Right lung (tissue), 10 donors: Measurements from ENCODE around the gene PTGER2. TPM values are rescaled to one million over a fixed set of nuclear protein-coding genes. Genes with fewer than 3 reads are reported as not detected.
A peak's percentile ranks its signal among the peaks of the same experiment; 100 is the strongest.

Experiments
- DNase-seq, 2 donors: peaks; one replicate each; pipeline ENCODE4 v3.0.0-alpha.2; 2013
- long read RNA-seq, 8 donors: transcript quantifications; one replicate each; lab custom pipeline, GENCODE V29; 2026
- polyA plus RNA-seq, 5 donors: library from polyadenylated mRNA; unstranded; fragments of 120-200 nt; gene quantifications; one replicate each; pipeline versions ENCODE4 v1.2.1 to v1.2.3, GENCODE V29; 2013; ENCODE audit warnings: inconsistent platforms in 1 of 5, low replicate concordance in 1 of 5; ENCODE audit not compliant: insufficient read length in 5 of 5, insufficient read depth in 1 of 5

The PTGER2 gene
- polyA plus RNA-seq, result 1 to 10 TPM; 3.2 to 6.8 (median 5.3) TPM
- long read RNA-seq, donor 1, partial matches to known transcripts, result 0 of 3 reads
- long read RNA-seq, donor 1, other reads (novel, unspliced or antisense), result 0 of 3 reads
- long read RNA-seq, donor 2, transcript PTGER2-201 (2 exons, 2,383 nt), result major isoform, 8 of 8 reads
- long read RNA-seq, donor 2, partial matches to known transcripts, result 0 of 8 reads
- long read RNA-seq, donor 2, other reads (novel, unspliced or antisense), result 0 of 8 reads
- long read RNA-seq, donor 3, partial matches to known transcripts, result 0 of 2 reads
- long read RNA-seq, donor 3, other reads (novel, unspliced or antisense), result 0 of 2 reads
- long read RNA-seq, donor 4, partial matches to known transcripts, result 0 of 1 reads
- long read RNA-seq, donor 4, other reads (novel, unspliced or antisense), result 0 of 1 reads
- long read RNA-seq, donor 5, partial matches to known transcripts, result 0 of 4 reads
- long read RNA-seq, donor 5, other reads (novel, unspliced or antisense), result 0 of 4 reads
- long read RNA-seq, donor 6, partial matches to known transcripts, result 0 of 3 reads
- long read RNA-seq, donor 6, other reads (novel, unspliced or antisense), result 0 of 3 reads
- long read RNA-seq, donor 7, partial matches to known transcripts, result 0 of 4 reads
- long read RNA-seq, donor 7, other reads (novel, unspliced or antisense), result 0 of 4 reads
- long read RNA-seq, donor 8, partial matches to known transcripts, result 0 of 1 reads
- long read RNA-seq, donor 8, other reads (novel, unspliced or antisense), result 0 of 1 reads

GRCh38 chr14:52313903-52314594 lies at the start of gene PTGER2:
Gene PTGER2, plus strand, starts transcription at chr14:52314312. Its CDS starts 237 bp downstream, at chr14:52314549.
- DNase-seq, result peak; percentile 80 to 82

GRCh38 chr14:52265253-52265652 lies 48.9 kb upstream of the PTGER2 start:
- DNase-seq, result no peak

- DNase-seq, result no peak
These were observed 47.9 kb upstream of the PTGER2 start for GRCh38 chr14:52266179-52266578.

- DNase-seq, result no peak
These were observed 47.3 kb upstream of the PTGER2 start for GRCh38 chr14:52266782-52267181.

- peak in 1 of 2 donors; percentile 4 for DNase-seq
These were observed 46.4 kb upstream of the PTGER2 start, which contains the start of gene PTGDR for GRCh38 chr14:52267501-52268278. Gene PTGDR, plus strand, starts transcription at chr14:52267698. Its CDS starts 117 bp downstream, at chr14:52267815.

- peak in 1 of 2 donors; percentile 8 for DNase-seq
These were observed 45.6 kb upstream of the PTGER2 start for GRCh38 chr14:52268279-52269061.

- no peak for DNase-seq
These were observed 45.0 kb upstream of the PTGER2 start for GRCh38 chr14:52269100-52269499.

GRCh38 chr14:52269982-52270381 lies 44.1 kb upstream of the PTGER2 start:
- DNase-seq, result no peak

- DNase-seq, result no peak
These were observed 42.6 kb upstream of the PTGER2 start for GRCh38 chr14:52271538-52271937.

GRCh38 chr14:52272375-52272774 lies 41.7 kb upstream of the PTGER2 start:
- no peak for DNase-seq

GRCh38 chr14:52275372-52275771 lies 38.7 kb upstream of the PTGER2 start:
- no peak for DNase-seq

- no peak for DNase-seq
These were observed 36.6 kb upstream of the PTGER2 start for GRCh38 chr14:52277552-52277951.

- DNase-seq, result no peak
These were observed 34.7 kb upstream of the PTGER2 start for GRCh38 chr14:52279408-52279807.

- no peak for DNase-seq
These were observed 31.0 kb upstream of the PTGER2 start for GRCh38 chr14:52283099-52283498.

- no peak for DNase-seq
These were observed 27.2 kb upstream of the PTGER2 start for GRCh38 chr14:52286661-52287649.

GRCh38 chr14:52296378-52296777 lies 17.7 kb upstream of the PTGER2 start:
- no peak for DNase-seq

GRCh38 chr14:52298795-52299194 lies 15.3 kb upstream of the PTGER2 start:
- no peak for DNase-seq

- DNase-seq, result peak in 1 of 2 donors; percentile 51
These were observed 14.3 kb upstream of the PTGER2 start for GRCh38 chr14:52299692-52300278.

- no peak for DNase-seq
These were observed 10.9 kb upstream of the PTGER2 start for GRCh38 chr14:52303236-52303635.
